Ishikawa (cell line): ENCODE measurements around the gene ORMDL1.

Source experiments
- CEBPB ChIP-seq: IDR thresholded peaks from 2 replicates; pipeline ENCODE4 v1.6.1; 2012
- CREB1 ChIP-seq: IDR thresholded peaks from 2 replicates; pipeline ENCODE4 v1.6.1; 2012; ENCODE audit warnings: low read depth
- EGR1 ChIP-seq: IDR thresholded peaks from 2 replicates; pipeline ENCODE4 v1.6.1; 2012
- EP300 ChIP-seq: IDR thresholded peaks from 2 replicates; pipeline ENCODE4 v1.6.1; 2012; ENCODE audit warnings: borderline replicate concordance
- FOXM1 ChIP-seq: IDR thresholded peaks from 2 replicates; pipeline ENCODE4 v1.6.1; 2012; ENCODE audit warnings: low read depth, borderline replicate concordance
- MAX ChIP-seq: IDR thresholded peaks from 2 replicates; pipeline ENCODE4 v1.6.1; 2012
- NFIC ChIP-seq: IDR thresholded peaks from 2 replicates; pipeline ENCODE4 v1.6.1; 2012
- RAD21 ChIP-seq: IDR thresholded peaks from 2 replicates; pipeline ENCODE4 v1.6.1; 2012; ENCODE audit warnings: low read depth
- REST ChIP-seq: IDR thresholded peaks from 2 replicates; pipeline ENCODE4 v1.6.1; 2012; ENCODE audit warnings: low read depth, mild to moderate bottlenecking
- TAF1 ChIP-seq: IDR thresholded peaks from 2 replicates; pipeline ENCODE4 v1.6.1; 2012; ENCODE audit warnings: low read depth, mild to moderate bottlenecking
- TCF12 ChIP-seq: IDR thresholded peaks from 2 replicates; pipeline ENCODE4 v1.6.1; 2012; ENCODE audit warnings: low read depth
- TEAD4 ChIP-seq: IDR thresholded peaks from 2 replicates; pipeline ENCODE4 v1.6.1; 2012
- USF1 ChIP-seq: IDR thresholded peaks from 2 replicates; pipeline ENCODE4 v1.6.1; 2012
- YY1 ChIP-seq: IDR thresholded peaks from 2 replicates; pipeline ENCODE4 v1.6.1; 2012; ENCODE audit warnings: low read depth
- ZBTB7A ChIP-seq: IDR thresholded peaks from 2 replicates; pipeline ENCODE4 v1.6.1; 2012; ENCODE audit warnings: low read depth

The ORMDL1 gene

GRCh38 chr2:189770590-189771322, 13.4 kb downstream of the ORMDL1 start:
- no peak for TF ChIP-seq CEBPB
- no peak for TF ChIP-seq EGR1
- no peak for TF ChIP-seq CREB1
- TF ChIP-seq REST = no peak
- TF ChIP-seq YY1 = no peak
- TF ChIP-seq EP300 = no peak
- no peak for TF ChIP-seq ZBTB7A
- TF ChIP-seq NFIC = no peak
- no peak for TF ChIP-seq TEAD4
- no peak for TF ChIP-seq FOXM1
- TF ChIP-seq RAD21 = no peak
- no peak for TF ChIP-seq TCF12
- no peak for TF ChIP-seq MAX
- TF ChIP-seq TAF1 = no peak

GRCh38 chr2:189763908-189764661, 20.1 kb downstream of the ORMDL1 start:
- TF ChIP-seq USF1 (no peak), FOXM1 (no peak), MAX (no peak), TEAD4 (no peak), TAF1 (no peak), TCF12 (no peak), REST (no peak), CREB1 (no peak)

GRCh38 chr2:189762551-189763298, 21.4 kb downstream of the ORMDL1 start, which contains the start of gene OSGEPL1:
Gene OSGEPL1 (minus strand): TSS chr2:189762792. CDS start chr2:189761640, 1,152 bp downstream.
- TF ChIP-seq TEAD4 = 0 out of 2 replicates have a peak, but pooled peaks have one; percentile 15
- peak; percentile 73 for TF ChIP-seq CREB1
- no peak for TF ChIP-seq YY1
- peak; percentile 80; the same call in 1 of the 2 replicates for TF ChIP-seq TAF1
- no peak for TF ChIP-seq CEBPB
- TF ChIP-seq ZBTB7A = no peak
- no peak for TF ChIP-seq FOXM1
- TF ChIP-seq MAX = peak; percentile 86
- TF ChIP-seq USF1 = peak; percentile 92
- no peak for TF ChIP-seq EGR1
- TF ChIP-seq NFIC = no peak
- TF ChIP-seq TCF12 = 0 out of 2 replicates have a peak, but pooled peaks have one; percentile 22
- no peak for TF ChIP-seq REST
- TF ChIP-seq EP300 = no peak
- TF ChIP-seq RAD21 = no peak
